ENCODE data around the gene SUPT4H1.

Gene SUPT4H1

DNA sequence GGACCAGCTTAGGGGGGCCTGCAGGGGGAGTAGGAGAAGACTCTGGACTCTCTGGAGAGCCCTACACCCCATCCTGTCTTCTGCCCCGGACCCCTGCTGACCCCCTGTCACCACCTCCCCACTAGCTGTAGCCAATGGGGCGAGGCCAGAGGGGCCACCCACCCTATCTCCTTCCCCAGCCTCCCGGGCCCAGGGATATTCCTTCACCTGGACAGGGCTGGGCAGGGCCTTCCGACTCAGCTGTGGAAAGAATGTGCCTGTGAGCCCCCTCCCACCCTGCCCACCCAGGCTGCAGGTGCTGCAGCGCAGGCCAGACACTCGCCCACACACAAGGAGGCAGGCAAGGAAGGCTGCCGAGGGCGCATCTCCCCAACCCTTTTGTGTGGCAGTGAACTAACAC, 46.4 kb downstream of the SUPT4H1 start:
- DNase-seq (ENCODE audit: low read depth in 2 of 2) = no peak

DNA sequence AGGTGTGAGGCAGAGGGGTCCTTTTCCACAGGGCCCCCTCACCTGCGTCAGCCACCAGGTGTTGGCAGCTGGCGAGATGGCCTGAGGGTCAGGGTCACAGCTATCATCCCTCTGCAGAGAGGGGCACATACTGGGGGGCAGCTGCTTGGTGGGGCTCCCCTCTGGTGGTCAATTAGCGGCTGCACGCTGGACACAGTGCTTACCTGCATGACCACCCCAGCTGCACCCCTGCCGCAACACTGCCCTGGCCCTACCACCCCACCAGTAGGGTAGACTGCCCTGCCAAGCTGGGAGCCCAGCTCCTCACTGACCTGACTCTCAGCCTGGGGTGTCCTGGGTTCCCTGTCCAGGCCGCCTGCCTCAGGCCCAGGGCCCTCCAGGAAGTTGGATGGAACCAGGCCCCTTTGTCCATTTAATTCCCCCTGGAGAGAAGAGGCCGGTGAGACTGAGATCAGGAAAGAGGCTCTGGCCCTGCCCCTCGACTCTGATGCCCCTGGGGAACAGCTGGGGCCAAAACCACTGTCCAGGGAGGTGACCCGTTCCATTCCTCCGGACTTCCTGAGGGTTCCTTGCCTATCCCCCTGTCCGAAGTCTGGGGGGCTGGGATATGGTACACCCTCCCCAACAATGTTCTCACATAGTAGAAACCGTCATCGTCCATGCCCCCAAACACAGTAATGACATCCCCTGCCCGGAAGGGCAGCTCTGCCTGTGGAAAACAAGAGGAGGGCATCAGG, 47.1 kb downstream of the SUPT4H1 start:
- no peak for DNase-seq (ENCODE audit: low read depth in 2 of 2)

DNA sequence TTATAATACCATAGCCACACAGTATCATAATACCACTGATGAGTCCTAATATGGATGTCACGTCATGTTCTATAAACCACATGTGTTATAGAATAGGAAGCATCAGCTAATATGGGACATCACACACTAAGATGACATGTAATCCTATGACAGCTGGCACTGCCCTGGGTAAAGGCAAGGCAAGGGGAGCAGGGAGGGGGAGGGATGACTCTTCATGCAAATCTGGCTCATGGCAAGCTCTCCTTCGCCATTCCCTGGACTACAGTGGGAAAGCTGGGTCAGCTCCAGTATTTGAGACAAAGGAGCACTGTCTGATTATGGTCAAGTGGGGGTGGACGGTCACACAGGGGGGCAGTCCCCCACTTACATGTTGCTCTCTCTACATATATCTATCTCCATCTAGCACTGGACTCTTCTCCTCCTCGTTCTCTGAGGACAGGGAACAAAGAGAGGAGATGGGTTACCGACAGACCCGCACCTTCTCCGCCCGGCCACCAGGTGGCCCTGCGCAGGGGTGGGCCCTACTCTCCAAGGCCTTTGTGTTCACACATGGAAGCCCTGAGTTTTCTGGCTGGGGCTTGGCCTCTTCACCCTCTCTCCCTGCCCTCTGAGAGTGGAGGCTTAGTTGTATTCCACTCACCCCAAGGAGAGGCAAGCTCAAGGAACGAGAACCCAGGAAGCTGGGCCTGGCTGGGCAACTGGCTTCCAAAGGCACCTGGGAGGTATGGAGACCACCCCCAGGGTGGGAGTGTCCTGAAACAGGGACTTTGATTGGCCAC, 47.8 kb downstream of the SUPT4H1 start:
- peak in 1 of 2 donors; percentile 40 for DNase-seq (ENCODE audit: low read depth in 2 of 2)

DNA sequence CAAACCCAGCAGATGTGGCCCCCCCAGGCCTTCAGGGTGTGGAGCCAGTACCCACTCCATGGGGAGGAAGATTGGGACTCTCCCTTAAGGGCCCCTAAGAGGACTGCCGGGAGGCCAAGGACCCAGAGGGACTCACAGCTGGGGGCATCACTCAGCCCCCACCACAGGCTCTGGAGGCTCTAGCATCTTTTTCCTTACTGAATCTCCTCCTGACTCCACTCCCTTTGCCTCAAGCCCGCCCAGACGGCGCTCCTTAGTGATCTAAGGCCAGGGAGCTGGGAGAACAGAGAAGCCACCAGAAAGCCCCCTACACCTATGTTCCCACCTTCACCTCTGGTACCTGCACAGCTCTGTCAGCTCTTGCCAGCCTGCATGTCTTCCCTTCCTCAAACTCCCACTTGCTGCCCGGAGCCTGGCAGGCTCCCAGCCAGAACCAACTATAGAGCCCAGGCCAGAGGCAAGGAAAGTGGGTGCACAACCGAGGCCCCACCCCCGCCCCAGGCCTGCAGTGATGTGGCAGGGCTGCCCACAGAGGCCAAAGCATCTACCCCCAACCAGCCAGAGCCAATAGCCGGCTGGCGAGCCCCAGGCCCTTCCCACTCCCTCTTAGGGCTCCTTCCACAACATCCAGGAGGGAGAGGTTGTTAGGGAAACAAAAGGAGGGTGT, 48.9 kb downstream of the SUPT4H1 start:
- no peak for DNase-seq (ENCODE audit: low read depth in 2 of 2)

DNA sequence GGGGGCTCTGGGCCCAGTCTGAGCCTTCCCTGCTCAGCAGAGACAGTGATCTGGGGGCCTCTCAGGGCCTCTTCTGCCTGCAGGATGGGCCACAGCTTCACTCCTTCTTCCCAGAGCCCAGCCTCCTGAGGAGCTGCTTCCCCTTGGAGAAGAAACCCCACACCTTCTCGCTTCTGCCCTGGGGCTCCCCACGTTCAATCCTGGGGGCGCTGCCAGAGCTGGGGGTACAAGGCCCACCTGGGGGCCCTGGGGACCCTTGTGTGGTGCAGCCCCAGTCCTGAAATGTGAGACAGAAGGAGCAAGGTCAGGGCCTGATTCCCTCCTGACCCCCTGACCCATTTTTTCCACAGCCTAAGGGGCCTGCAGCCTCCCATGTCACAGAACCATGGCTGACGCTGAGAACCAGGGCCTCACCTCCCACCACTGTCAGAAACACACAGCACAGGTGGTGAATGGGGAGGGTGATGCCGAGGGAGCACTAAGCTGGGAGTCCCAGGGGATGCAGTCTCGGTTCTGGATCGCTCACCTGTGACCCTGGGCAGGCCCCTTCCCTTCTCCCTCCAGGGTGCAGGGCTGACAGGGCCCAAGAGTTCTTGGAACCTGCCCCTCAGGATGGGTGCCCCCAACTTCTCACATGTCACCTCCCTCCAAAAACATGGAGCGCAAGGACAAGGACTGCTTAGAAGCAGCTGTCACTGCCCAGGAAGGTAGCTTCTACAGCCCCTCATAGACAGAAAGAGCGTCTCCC, 49.7 kb downstream of the SUPT4H1 start:
- no peak for DNase-seq (ENCODE audit: low read depth in 2 of 2)

DNA sequence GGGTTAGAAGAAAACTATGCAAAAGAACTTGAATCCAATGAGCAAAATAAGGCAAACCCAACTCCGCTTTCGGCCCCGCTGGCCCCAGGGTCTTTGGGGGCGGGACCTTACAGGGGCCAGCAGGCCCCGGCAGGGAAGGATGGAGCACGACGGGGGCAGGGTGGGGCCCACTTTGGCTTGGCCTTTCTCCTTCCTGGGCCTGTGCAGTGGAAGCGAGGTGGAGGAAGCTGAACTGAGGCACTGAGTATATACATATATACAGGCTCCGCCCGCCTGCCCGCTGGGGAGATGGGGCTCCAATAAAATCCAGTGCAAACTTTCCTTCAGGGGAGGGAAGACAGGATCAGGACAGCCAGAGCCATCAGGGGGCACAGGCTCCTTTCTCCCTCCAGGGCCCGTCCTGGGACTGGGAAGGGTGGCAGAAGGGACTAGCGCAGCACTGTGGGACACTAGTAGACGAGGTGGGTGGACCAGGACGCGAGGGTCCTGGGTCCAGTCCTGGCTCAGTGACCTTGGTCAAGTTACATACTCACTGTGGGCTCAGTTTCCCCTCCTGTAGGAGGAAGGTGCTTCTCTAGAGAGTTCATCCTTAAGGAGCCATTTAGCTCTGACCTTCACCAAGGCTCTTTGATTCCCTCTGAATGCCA, 50.4 kb downstream of the SUPT4H1 start:
- no peak for DNase-seq (ENCODE audit: low read depth in 2 of 2)

DNA sequence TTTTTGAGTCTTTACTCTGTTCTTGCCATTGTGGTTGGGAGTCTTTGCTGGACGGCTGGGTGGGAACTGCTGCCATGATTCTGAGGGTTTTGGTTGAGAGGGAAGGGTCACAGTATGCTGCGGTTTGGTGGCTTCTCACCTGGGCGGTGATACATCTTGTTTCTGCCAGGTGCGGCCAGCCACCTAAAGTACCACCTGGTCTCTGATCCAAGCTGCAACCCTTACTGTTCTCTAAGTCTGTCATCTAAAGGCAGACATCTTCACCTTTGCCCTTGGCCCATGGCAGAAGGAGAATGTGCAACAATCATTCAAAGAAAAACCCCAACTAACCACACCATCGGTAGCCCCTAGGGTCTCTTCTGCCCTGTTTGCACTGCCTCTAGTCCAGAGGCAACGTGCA, 51.7 kb downstream of the SUPT4H1 start:
- no peak for DNase-seq (ENCODE audit: low read depth in 2 of 2)

All from stimulated activated CD8-positive, alpha-beta memory T cell treated with anti-CD3 and anti-CD28 coated beads, Interleukin-15, amount 100 ng/mL, for 48 hours (primary cell).